Neural crest cell (in vitro differentiated cells): ENCODE measurements around the gene SMCO4. TPM values are rescaled to one million over a fixed set of nuclear protein-coding genes. Genes with fewer than 3 reads are reported as not detected.

Source experiments
- DNase-seq: peaks from one replicate; pipeline ENCODE4 v3.0.0; 2021; ENCODE audit warnings: low read depth, mixed read lengths, low spot score
- H3K27ac Mint-ChIP-seq: one replicate; pipeline ENCODE4 v1.8.0; 2021; ENCODE audit warnings: mild to moderate bottlenecking, mixed read lengths; ENCODE audit not compliant: unreplicated experiment
- H3K27me3 Mint-ChIP-seq: 2 replicates; pipeline ENCODE4 v1.8.0; 2021; ENCODE audit warnings: low read depth, mild to moderate bottlenecking, mixed read lengths
- H3K36me3 Mint-ChIP-seq: 2 replicates; pipeline ENCODE4 v1.8.0; 2021; ENCODE audit warnings: low read depth, mild to moderate bottlenecking, mixed read lengths
- H3K4me1 Mint-ChIP-seq: 2 replicates; pipeline ENCODE4 v1.8.0; 2021; ENCODE audit warnings: mixed read lengths
- H3K4me3 Mint-ChIP-seq: one replicate; pipeline ENCODE4 v1.8.0; 2021; ENCODE audit warnings: mild to moderate bottlenecking, mixed read lengths
- H3K9me3 Mint-ChIP-seq: 2 replicates; pipeline ENCODE4 v1.8.0; 2021; ENCODE audit warnings: mixed read lengths
- CTCF ChIP-seq: fragments of 200-600 bp; sonication (generic); conservative IDR thresholded peaks from 2 replicates; pipeline ENCODE4 v1.5.0; 2021; ENCODE audit warnings: antibody characterized with exemption, mild to moderate bottlenecking
- total RNA-seq: library from RNA; stranded (reverse); gene quantifications from 2 replicates; pipeline ENCODE4 v1.2.1, GENCODE V29; 2021

SMCO4 gene
- total RNA-seq, 1 donor from 2014 or later: 23.1 TPM

GRCh38 chr11:93532806-93533205 lies 10.4 kb downstream of the SMCO4 start:
- H3K27me3 Mint-ChIP-seq: no peaks in the 10 kb centered on the region
- no peak for TF ChIP-seq CTCF
- H3K4me3 Mint-ChIP-seq: no peak overlapping the region
- H3K27ac Mint-ChIP-seq: no peak overlapping the region
- no peaks in the 10 kb centered on the region for H3K9me3 Mint-ChIP-seq
- H3K4me1 Mint-ChIP-seq: peaks cover 23% of the 10 kb centered on the region
- no peak for DNase-seq
- H3K36me3 Mint-ChIP-seq: peaks cover 3% of the 10 kb centered on the region

- no peak for DNase-seq
- Mint-ChIP-seq H3K27me3 (no peaks in the 10 kb centered on the region), H3K27ac (peak overlapping the region; percentile 93), H3K9me3 (no peaks in the 10 kb centered on the region), H3K4me1 (peaks cover 19% of the 10 kb centered on the region), H3K4me3 (no peak overlapping the region), H3K36me3 (peaks cover 3% of the 10 kb centered on the region)
- no peak for TF ChIP-seq CTCF
Measured at GRCh38 chr11:93532281-93532789, 10.9 kb downstream of the SMCO4 start.

- Mint-ChIP-seq H3K4me1 (peaks cover 22% of the 10 kb centered on the region), H3K27me3 (no peaks in the 10 kb centered on the region), H3K4me3 (no peak overlapping the region), H3K27ac (no peak overlapping the region), H3K9me3 (no peaks in the 10 kb centered on the region), H3K36me3 (peaks cover 3% of the 10 kb centered on the region)
- no peak for TF ChIP-seq CTCF
- DNase-seq: no peak
Measured at GRCh38 chr11:93530468-93530826, 12.7 kb downstream of the SMCO4 start.

GRCh38 chr11:93529707-93530467 lies 13.3 kb downstream of the SMCO4 start:
- no peaks in the 10 kb centered on the region for H3K9me3 Mint-ChIP-seq
- no peak overlapping the region for H3K27ac Mint-ChIP-seq
- H3K27me3 Mint-ChIP-seq: no peaks in the 10 kb centered on the region
- peaks cover 22% of the 10 kb centered on the region for H3K4me1 Mint-ChIP-seq
- no peak for TF ChIP-seq CTCF
- peaks cover 3% of the 10 kb centered on the region for H3K36me3 Mint-ChIP-seq
- no peak for DNase-seq
- no peak overlapping the region for H3K4me3 Mint-ChIP-seq

- Mint-ChIP-seq H3K27ac (no peak overlapping the region), H3K4me3 (no peak overlapping the region)
- TF ChIP-seq CTCF: no peak
Measured at GRCh38 chr11:93528757-93529645, 14.2 kb downstream of the SMCO4 start.

More at GRCh38 chr11:93528757-93529645, 14.2 kb downstream of the SMCO4 start:
- peaks cover 22% of the 10 kb centered on the region for H3K4me1 Mint-ChIP-seq
- peaks cover 3% of the 10 kb centered on the region for H3K36me3 Mint-ChIP-seq
- no peak for DNase-seq
- no peaks in the 10 kb centered on the region for H3K27me3 Mint-ChIP-seq
- H3K9me3 Mint-ChIP-seq: no peaks in the 10 kb centered on the region
